ENCODE data around the gene SPRR1A. TPM values are rescaled to one million over a fixed set of nuclear protein-coding genes. Genes with fewer than 3 reads are reported as not detected.
A peak's percentile ranks its signal among the peaks of the same experiment; 100 is the strongest.

SPRR1A gene
- total and polyA plus RNA-seq, 2 of the 13 experiments (the other 11 are each of a cell fraction or from before 2014, with no cell fraction given): not detected

GRCh38 chr1:152960452-152961044 lies 23.3 kb upstream of the SPRR1A start:
- WGBS (ENCODE audit: low lambda C conversion rate): 10% methylated on average over 6 of the region's 10 CpGs
- ATAC-seq (peak; percentile 40; the same call in 2 of the 3 replicates), DNase-seq (ENCODE audit: low spot score) (no peak), FAIRE-seq (no peak)
- in situ Hi-C loops (cut with HindIII; ENCODE audit: extremely low pct_ligation_motif_present, low pct_unique_long_range_greater_than_20kb) (no loop called here), intact Hi-C loops (cut with micrococcal nuclease; ENCODE audit: unreplicated experiment) (no loop called here)
- Histone ChIP-seq H3K9me3 (ENCODE audit: low read length) (no peaks in the 10 kb centered on the region), H4K20me1 (ENCODE audit: insufficient read depth, low read length) (no peaks in the 10 kb centered on the region), H3K4me2 (ENCODE audit: low read depth, low read length) (no peak overlapping the region), H2AFZ (ENCODE audit: low read length) (no peak overlapping the region), H3K36me3 (replicated peaks in 1 of 2; ENCODE audit: control insufficient read depth in 1 of 2, insufficient read depth in 2 of 2, low read length in 2 of 2) (no peaks in the 10 kb centered on the region), H3K4me3 (replicated peaks in 1 of 3; ENCODE audit: insufficient read depth in 1 of 3, low read depth in 2 of 3, low read length in 3 of 3) (no peak overlapping the region), H3K79me2 (ENCODE audit: insufficient read depth, low read length) (no peaks in the 10 kb centered on the region), H3K27ac (ENCODE audit: extremely low read length, insufficient read depth, low read length) (no peak overlapping the region), H3K27me3 (ENCODE audit: control insufficient read depth in 1 of 2, insufficient read depth in 2 of 2, low read length in 2 of 2) (peaks cover 0 to 14% of the 10 kb centered on the region in 2 experiments; a peak in 1 of 5 replicates), H3K4me1 (ENCODE audit: insufficient read depth, low read length) (no peaks in the 10 kb centered on the region), H3K9ac (ENCODE audit: insufficient read depth, low read depth, low read length) (no peak overlapping the region)
- ChIA-PET POLR2A (no interaction called here), CTCF (ENCODE audit: low intra/inter-chr PET ratio, low total read pairs) (no interaction called here)
- TF ChIP-seq ATF7 (IDR thresholded peaks at IDR 0.05) (no peak), ATF7 (CRISPR knock-in tag; IDR thresholded peaks at IDR 0.05) (no peak), ZNF839 (CRISPR knock-in tag; IDR thresholded peaks at IDR 0.05; ENCODE audit: borderline replicate concordance) (no peak), CTCF (CRISPR knock-in tag; IDR thresholded peaks at IDR 0.05) (peak; percentile 30; the same call in 1 of the 2 replicates), STAG1 (CRISPR knock-in tag; IDR thresholded peaks at IDR 0.05) (peak; percentile 14; the same call in 1 of the 2 replicates), ZBTB33 (CRISPR knock-in tag; IDR thresholded peaks at IDR 0.05) (no peak)
- BruUV-seq (replicated peaks): no TSS peak

All from HepG2 (cell line).